HEK293 (cell line): ENCODE measurements around the gene MAP7D1.

Experiments
- CTCF ChIA-PET: fragments of 350-600 bp; formaldehyde crosslinking; extraction: SDS; loops from one replicate; lab custom pipeline; 2021; ENCODE audit warnings: antibody characterized with exemption; lab: Yijun Ruan, JAX
- POLR2A ChIA-PET: fragments of 300-600 bp; formaldehyde crosslinking; extraction: SDS; loops from one replicate; lab custom pipeline; 2020; ENCODE audit warnings: antibody characterized with exemption, inconsistent platforms; lab: Yijun Ruan, JAX
- H3K27ac ChIP-seq: fragments of 200-500 bp; sonication (Bioruptor generic); 2 replicates; pipeline ENCODE4 v1.5.1; 2014; ENCODE audit warnings: low read depth, low read length, control low read depth, inconsistent platforms; ENCODE audit errors: extremely low read depth
- H3K36me3 ChIP-seq, 2 experiments: fragments of 200-500 bp in 1 of 2; sonication (Bioruptor generic) in 1 of 2; 1 replicate in 1 of 2; 2 replicates in 1 of 2; pipeline ENCODE4 v1.5.1; 2014 to 2017; ENCODE audit warnings: inconsistent platforms in 2 of 2, low read length in 2 of 2; ENCODE audit not compliant: control insufficient read depth in 2 of 2, insufficient read depth in 1 of 2
- H3K4me1 ChIP-seq: fragments of 200-500 bp; sonication (Bioruptor generic); 2 replicates; pipeline ENCODE4 v1.5.1; 2014; ENCODE audit warnings: mild to moderate bottlenecking, low read length, inconsistent platforms; ENCODE audit not compliant: control insufficient read depth, insufficient read depth
- H3K4me3 ChIP-seq: 2 replicates; pipeline ENCODE4 v1.5.1; 2011; ENCODE audit warnings: low read depth, mild to moderate bottlenecking, control low read depth, low read length, moderate library complexity
- H3K9me3 ChIP-seq: fragments of 200-500 bp; sonication (Bioruptor generic); 2 replicates; pipeline ENCODE4 v1.5.1; 2014; ENCODE audit warnings: low read depth, low read length, inconsistent platforms; ENCODE audit not compliant: control insufficient read depth, insufficient read depth
- KLF1 ChIP-seq: fragments of 450-650 bp; formaldehyde crosslinking; IDR thresholded peaks from 2 replicates; pipeline ENCODE4 v1.5.1; 2016; ENCODE audit warnings: missing biosample characterization, missing genetic modification characterization
- KLF7 ChIP-seq: fragments of 450-650 bp; formaldehyde crosslinking; IDR thresholded peaks from 2 replicates; pipeline ENCODE4 v1.5.1; 2016; ENCODE audit warnings: missing biosample characterization, missing genetic modification characterization, borderline replicate concordance
- PRDM6 ChIP-seq: fragments of 450-650 bp; formaldehyde crosslinking; IDR thresholded peaks from 2 replicates; pipeline ENCODE4 v1.5.1; 2017; ENCODE audit warnings: missing biosample characterization, missing genetic modification characterization
- TRIM28 ChIP-seq: IDR thresholded peaks from 2 replicates; pipeline ENCODE4 v1.6.1; 2011; ENCODE audit warnings: low read length, control low read depth, borderline replicate concordance
- ZIC2 ChIP-seq: fragments of 450-650 bp; formaldehyde crosslinking; IDR thresholded peaks from 2 replicates; pipeline ENCODE4 v1.5.1; 2016; ENCODE audit warnings: missing biosample characterization, missing genetic modification characterization
- ZNF433 ChIP-seq: fragments of 450-650 bp; formaldehyde crosslinking; IDR thresholded peaks from 2 replicates; pipeline ENCODE4 v1.5.1; 2016; ENCODE audit warnings: missing biosample characterization, missing genetic modification characterization, low read depth
- ZNF529 ChIP-seq: fragments of 450-650 bp; formaldehyde crosslinking; IDR thresholded peaks from 2 replicates; pipeline ENCODE4 v1.5.1; 2017; ENCODE audit warnings: missing genetic modification characterization, missing biosample characterization; ENCODE audit not compliant: insufficient replicate concordance
- ZNF530 ChIP-seq: fragments of 450-650 bp; formaldehyde crosslinking; IDR thresholded peaks from 2 replicates; pipeline ENCODE4 v1.5.1; 2016; ENCODE audit warnings: low read depth, missing biosample characterization, missing genetic modification characterization
- ZNF600 ChIP-seq: fragments of 450-650 bp; formaldehyde crosslinking; IDR thresholded peaks from 2 replicates; pipeline ENCODE4 v1.5.1; 2016; ENCODE audit warnings: missing biosample characterization, missing genetic modification characterization
- ZNF701 ChIP-seq: fragments of 450-650 bp; formaldehyde crosslinking; IDR thresholded peaks from 2 replicates; pipeline ENCODE4 v1.5.1; 2016; ENCODE audit warnings: missing biosample characterization, missing genetic modification characterization
- ZNF76 ChIP-seq: fragments of 450-650 bp; formaldehyde crosslinking; IDR thresholded peaks from 2 replicates; pipeline ENCODE4; 2016; ENCODE audit warnings: low read depth, missing biosample characterization, missing genetic modification characterization, borderline replicate concordance
- TF ChIP-seq, protein P1 (sequence below): fragments of 450-650 bp; formaldehyde crosslinking; IDR thresholded peaks from 2 replicates; pipeline ENCODE4 v1.5.1; 2017; ENCODE audit warnings: missing biosample characterization, missing genetic modification characterization
- TF ChIP-seq, protein P2 (sequence below): fragments of 450-650 bp; formaldehyde crosslinking; IDR thresholded peaks from 2 replicates; pipeline ENCODE4 v1.5.1; 2016; ENCODE audit warnings: missing biosample characterization, missing genetic modification characterization, borderline replicate concordance
- TF ChIP-seq, protein P3 (sequence below): fragments of 450-650 bp; formaldehyde crosslinking; IDR thresholded peaks from 2 replicates; pipeline ENCODE4 v1.5.1; 2016; ENCODE audit warnings: missing biosample characterization, missing genetic modification characterization, borderline replicate concordance
- TF ChIP-seq, protein P4 (sequence below): fragments of 450-650 bp; formaldehyde crosslinking; IDR thresholded peaks from 2 replicates; pipeline ENCODE4 v1.5.1; 2016; ENCODE audit warnings: missing biosample characterization, missing genetic modification characterization

The MAP7D1 gene

GRCh38 chr1:36176106-36176949 lies 20.4 kb downstream of the MAP7D1 start:
- POLR2A ChIA-PET = interaction anchor here (0.6 kb wide), 1 partner anchor 49 kb away, joined by 3 read pairs; no protein-coding TSS in a partner anchor
- Histone ChIP-seq H3K4me1 (no peaks in the 10 kb centered on the region), H3K36me3 (peaks cover 22 to 100% of the 10 kb centered on the region in 2 experiments), H3K4me3 (no peak overlapping the region), H3K9me3 (no peaks in the 10 kb centered on the region), H3K27ac (no peak overlapping the region)
- TF ChIP-seq ZNF76 (tag by site-specific recombination) (no peak), ZNF433 (tag by site-specific recombination) (no peak), KLF1 (tag by site-specific recombination) (no peak), ZNF600 (tag by site-specific recombination) (no peak), ZNF530 (tag by site-specific recombination) (no peak), ZNF529 (tag by site-specific recombination) (no peak), PRDM6 (tag by site-specific recombination) (no peak), KLF7 (tag by site-specific recombination) (no peak)
- TF ChIP-seq, protein P1, sequence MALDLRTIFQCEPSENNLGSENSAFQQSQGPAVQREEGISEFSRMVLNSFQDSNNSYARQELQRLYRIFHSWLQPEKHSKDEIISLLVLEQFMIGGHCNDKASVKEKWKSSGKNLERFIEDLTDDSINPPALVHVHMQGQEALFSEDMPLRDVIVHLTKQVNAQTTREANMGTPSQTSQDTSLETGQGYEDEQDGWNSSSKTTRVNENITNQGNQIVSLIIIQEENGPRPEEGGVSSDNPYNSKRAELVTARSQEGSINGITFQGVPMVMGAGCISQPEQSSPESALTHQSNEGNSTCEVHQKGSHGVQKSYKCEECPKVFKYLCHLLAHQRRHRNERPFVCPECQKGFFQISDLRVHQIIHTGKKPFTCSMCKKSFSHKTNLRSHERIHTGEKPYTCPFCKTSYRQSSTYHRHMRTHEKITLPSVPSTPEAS (tag by site-specific recombination) = no peak
- TF ChIP-seq, protein P2, sequence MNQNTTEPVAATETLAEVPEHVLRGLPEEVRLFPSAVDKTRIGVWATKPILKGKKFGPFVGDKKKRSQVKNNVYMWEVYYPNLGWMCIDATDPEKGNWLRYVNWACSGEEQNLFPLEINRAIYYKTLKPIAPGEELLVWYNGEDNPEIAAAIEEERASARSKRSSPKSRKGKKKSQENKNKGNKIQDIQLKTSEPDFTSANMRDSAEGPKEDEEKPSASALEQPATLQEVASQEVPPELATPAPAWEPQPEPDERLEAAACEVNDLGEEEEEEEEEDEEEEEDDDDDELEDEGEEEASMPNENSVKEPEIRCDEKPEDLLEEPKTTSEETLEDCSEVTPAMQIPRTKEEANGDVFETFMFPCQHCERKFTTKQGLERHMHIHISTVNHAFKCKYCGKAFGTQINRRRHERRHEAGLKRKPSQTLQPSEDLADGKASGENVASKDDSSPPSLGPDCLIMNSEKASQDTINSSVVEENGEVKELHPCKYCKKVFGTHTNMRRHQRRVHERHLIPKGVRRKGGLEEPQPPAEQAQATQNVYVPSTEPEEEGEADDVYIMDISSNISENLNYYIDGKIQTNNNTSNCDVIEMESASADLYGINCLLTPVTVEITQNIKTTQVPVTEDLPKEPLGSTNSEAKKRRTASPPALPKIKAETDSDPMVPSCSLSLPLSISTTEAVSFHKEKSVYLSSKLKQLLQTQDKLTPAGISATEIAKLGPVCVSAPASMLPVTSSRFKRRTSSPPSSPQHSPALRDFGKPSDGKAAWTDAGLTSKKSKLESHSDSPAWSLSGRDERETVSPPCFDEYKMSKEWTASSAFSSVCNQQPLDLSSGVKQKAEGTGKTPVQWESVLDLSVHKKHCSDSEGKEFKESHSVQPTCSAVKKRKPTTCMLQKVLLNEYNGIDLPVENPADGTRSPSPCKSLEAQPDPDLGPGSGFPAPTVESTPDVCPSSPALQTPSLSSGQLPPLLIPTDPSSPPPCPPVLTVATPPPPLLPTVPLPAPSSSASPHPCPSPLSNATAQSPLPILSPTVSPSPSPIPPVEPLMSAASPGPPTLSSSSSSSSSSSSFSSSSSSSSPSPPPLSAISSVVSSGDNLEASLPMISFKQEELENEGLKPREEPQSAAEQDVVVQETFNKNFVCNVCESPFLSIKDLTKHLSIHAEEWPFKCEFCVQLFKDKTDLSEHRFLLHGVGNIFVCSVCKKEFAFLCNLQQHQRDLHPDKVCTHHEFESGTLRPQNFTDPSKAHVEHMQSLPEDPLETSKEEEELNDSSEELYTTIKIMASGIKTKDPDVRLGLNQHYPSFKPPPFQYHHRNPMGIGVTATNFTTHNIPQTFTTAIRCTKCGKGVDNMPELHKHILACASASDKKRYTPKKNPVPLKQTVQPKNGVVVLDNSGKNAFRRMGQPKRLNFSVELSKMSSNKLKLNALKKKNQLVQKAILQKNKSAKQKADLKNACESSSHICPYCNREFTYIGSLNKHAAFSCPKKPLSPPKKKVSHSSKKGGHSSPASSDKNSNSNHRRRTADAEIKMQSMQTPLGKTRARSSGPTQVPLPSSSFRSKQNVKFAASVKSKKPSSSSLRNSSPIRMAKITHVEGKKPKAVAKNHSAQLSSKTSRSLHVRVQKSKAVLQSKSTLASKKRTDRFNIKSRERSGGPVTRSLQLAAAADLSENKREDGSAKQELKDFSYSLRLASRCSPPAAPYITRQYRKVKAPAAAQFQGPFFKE (tag by site-specific recombination) = no peak
- CTCF ChIA-PET = no interaction called here

DNA sequence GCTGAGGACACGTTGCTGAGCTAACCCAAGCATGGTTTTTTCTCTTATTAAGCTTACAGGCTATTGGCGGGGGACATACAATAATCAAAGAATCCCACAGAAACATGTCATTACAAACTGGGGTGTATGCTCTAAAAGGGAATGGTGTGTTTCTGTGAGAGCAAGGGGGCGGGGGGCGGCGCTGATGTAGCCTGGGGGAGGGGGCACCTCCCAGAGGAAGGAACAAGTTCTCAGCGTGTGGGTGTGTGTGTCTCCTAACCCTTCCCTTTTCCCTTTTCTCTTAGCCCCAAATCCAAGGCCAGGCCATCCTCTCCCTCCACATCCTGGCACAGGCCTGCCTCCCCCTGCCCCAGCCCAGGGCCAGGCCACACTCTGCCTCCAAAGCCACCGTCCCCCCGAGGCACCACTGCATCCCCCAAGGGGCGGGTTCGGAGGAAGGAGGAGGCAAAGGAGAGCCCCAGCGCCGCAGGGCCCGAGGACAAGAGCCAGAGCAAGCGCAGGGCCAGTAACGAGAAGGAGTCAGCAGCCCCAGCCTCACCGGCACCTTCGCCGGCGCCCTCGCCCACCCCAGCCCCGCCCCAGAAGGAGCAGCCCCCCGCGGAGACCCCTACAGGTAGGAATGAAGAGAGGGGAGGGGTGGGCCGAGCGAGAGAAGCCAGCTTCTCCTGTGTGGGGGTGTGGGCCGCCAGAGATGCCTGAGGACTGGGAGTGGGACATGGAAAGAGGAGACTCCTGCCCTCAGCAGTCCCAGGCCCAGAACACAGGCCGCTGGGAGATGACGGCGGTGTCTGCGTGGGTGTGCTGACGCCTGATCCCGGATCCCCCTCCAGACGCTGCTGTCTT lies 21.9 kb downstream of the MAP7D1 start:
- POLR2A ChIA-PET = no interaction called here
- no peak overlapping the region for H3K27ac ChIP-seq
- no peaks in the 10 kb centered on the region for H3K9me3 ChIP-seq
- peaks cover 22 to 91% of the 10 kb centered on the region in 2 experiments for H3K36me3 ChIP-seq
- CTCF ChIA-PET = interaction anchor here (1.0 kb wide), 1 partner anchor 10 kb away, joined by 3 read pairs; no protein-coding TSS in a partner anchor
- H3K4me3 ChIP-seq = no peak overlapping the region
- no peaks in the 10 kb centered on the region for H3K4me1 ChIP-seq
- TF ChIP-seq, protein P3, sequence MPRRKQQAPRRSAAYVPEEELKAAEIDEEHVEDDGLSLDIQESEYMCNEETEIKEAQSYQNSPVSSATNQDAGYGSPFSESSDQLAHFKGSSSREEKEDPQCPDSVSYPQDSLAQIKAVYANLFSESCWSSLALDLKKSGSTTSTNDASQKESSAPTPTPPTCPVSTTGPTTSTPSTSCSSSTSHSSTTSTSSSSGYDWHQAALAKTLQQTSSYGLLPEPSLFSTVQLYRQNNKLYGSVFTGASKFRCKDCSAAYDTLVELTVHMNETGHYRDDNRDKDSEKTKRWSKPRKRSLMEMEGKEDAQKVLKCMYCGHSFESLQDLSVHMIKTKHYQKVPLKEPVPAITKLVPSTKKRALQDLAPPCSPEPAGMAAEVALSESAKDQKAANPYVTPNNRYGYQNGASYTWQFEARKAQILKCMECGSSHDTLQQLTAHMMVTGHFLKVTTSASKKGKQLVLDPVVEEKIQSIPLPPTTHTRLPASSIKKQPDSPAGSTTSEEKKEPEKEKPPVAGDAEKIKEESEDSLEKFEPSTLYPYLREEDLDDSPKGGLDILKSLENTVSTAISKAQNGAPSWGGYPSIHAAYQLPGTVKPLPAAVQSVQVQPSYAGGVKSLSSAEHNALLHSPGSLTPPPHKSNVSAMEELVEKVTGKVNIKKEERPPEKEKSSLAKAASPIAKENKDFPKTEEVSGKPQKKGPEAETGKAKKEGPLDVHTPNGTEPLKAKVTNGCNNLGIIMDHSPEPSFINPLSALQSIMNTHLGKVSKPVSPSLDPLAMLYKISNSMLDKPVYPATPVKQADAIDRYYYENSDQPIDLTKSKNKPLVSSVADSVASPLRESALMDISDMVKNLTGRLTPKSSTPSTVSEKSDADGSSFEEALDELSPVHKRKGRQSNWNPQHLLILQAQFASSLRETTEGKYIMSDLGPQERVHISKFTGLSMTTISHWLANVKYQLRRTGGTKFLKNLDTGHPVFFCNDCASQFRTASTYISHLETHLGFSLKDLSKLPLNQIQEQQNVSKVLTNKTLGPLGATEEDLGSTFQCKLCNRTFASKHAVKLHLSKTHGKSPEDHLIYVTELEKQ (tag by site-specific recombination) = no peak
- TF ChIP-seq TRIM28 (no peak), ZNF701 (tag by site-specific recombination) (no peak), ZIC2 (tag by site-specific recombination) (no peak)
- TF ChIP-seq, protein P4, sequence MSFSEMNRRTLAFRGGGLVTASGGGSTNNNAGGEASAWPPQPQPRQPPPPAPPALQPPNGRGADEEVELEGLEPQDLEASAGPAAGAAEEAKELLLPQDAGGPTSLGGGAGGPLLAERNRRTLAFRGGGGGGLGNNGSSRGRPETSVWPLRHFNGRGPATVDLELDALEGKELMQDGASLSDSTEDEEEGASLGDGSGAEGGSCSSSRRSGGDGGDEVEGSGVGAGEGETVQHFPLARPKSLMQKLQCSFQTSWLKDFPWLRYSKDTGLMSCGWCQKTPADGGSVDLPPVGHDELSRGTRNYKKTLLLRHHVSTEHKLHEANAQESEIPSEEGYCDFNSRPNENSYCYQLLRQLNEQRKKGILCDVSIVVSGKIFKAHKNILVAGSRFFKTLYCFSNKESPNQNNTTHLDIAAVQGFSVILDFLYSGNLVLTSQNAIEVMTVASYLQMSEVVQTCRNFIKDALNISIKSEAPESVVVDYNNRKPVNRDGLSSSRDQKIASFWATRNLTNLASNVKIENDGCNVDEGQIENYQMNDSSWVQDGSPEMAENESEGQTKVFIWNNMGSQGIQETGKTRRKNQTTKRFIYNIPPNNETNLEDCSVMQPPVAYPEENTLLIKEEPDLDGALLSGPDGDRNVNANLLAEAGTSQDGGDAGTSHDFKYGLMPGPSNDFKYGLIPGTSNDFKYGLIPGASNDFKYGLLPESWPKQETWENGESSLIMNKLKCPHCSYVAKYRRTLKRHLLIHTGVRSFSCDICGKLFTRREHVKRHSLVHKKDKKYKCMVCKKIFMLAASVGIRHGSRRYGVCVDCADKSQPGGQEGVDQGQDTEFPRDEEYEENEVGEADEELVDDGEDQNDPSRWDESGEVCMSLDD (tag by site-specific recombination) = no peak
